GM12878 (cell line): ENCODE data around the gene DOCK1. TPM values are rescaled to one million over a fixed set of nuclear protein-coding genes. Genes with fewer than 3 reads are reported as not detected.

Experiments
- ATAC-seq: fragments of 200-7000 bp; cut with Tn5 transposase; 3 replicates; pipeline ENCODE4 v1.9.1; 2020; ENCODE audit warnings: mild to moderate bottlenecking, moderate library complexity
- BruUV-seq: library from RNA; stranded (reverse); fragments of 400-500 nt; replicated peaks from 2 replicates; lab custom pipeline; 2021; lab: Mats Ljungman, UMichigan
- CTCF ChIA-PET: fragments of 300-600 bp; sonication (Branson Sonifier 250); formaldehyde crosslinking; extraction: SDS; loops from one replicate; lab custom pipeline; 2021; ENCODE audit warnings: inconsistent platforms; lab: Yijun Ruan, JAX
- POLR2A ChIA-PET: fragments of 350-600 bp; formaldehyde crosslinking; extraction: SDS; loops from one replicate; lab custom pipeline; 2021; ENCODE audit warnings: inconsistent platforms; lab: Charles Lee
- RAD21 ChIA-PET: fragments of 300-600 bp; sonication (Branson Sonifier 250); formaldehyde crosslinking; loops from one replicate; lab custom pipeline; 2023; ENCODE audit warnings: antibody characterized with exemption; ENCODE audit not compliant: unreplicated experiment; lab: Charles Lee
- SMC1A ChIA-PET: fragments of 300-600 bp; sonication (Branson Sonifier 250); formaldehyde crosslinking; loops from one replicate; lab custom pipeline; 2023; ENCODE audit not compliant: unreplicated experiment, uncharacterized antibody; lab: Charles Lee
- DNase-seq: peaks from one replicate; pipeline ENCODE4 v3.0.0-alpha.2; 2011; ENCODE audit warnings: low read depth, low spot score
- FAIRE-seq: peaks from 3 replicates; lab custom pipeline; 2011; peaks lifted over from hg19 to GRCh38; lab: Jason Lieb, UNC
- H2AFZ ChIP-seq: 2 replicates; pipeline ENCODE4 v1.6.0; 2011; ENCODE audit warnings: low read depth, low read length, control low read depth; ENCODE audit not compliant: control insufficient read depth
- H3K27ac ChIP-seq: 2 replicates; pipeline ENCODE4 v1.5.1; 2011; ENCODE audit warnings: control low read depth; ENCODE audit not compliant: control insufficient read depth, insufficient read depth
- H3K27me3 ChIP-seq, 2 experiments: replicated peaks in 1 of 2; 2 replicates each; pipeline versions ENCODE4 v1.6.0 to v1.6.1; 2011; ENCODE audit warnings: low read length in 1 of 2; ENCODE audit not compliant: control insufficient read depth in 2 of 2, insufficient read depth in 2 of 2
- H3K36me3 ChIP-seq, 2 experiments: 2 replicates each; pipeline ENCODE4 v1.5.1; 2011; ENCODE audit warnings: low read length in 1 of 2; ENCODE audit not compliant: control insufficient read depth in 2 of 2, insufficient read depth in 2 of 2
- H3K4me1 ChIP-seq: 2 replicates; pipeline ENCODE4 v1.6.1; 2011; ENCODE audit warnings: mild to moderate bottlenecking, low read length, moderate library complexity, mixed read lengths; ENCODE audit not compliant: control insufficient read depth, insufficient read depth
- H3K4me2 ChIP-seq: 2 replicates; pipeline ENCODE4 v1.6.0; 2011; ENCODE audit warnings: control low read depth; ENCODE audit not compliant: control insufficient read depth, insufficient read depth
- H3K4me3 ChIP-seq: fragments of 200-600 bp; sonication (generic); 2 replicates; pipeline ENCODE4 v1.5.1; 2016
- H3K79me2 ChIP-seq: 2 replicates; pipeline ENCODE4 v1.6.0; 2011; ENCODE audit warnings: low read length; ENCODE audit not compliant: control insufficient read depth, insufficient read depth
- H3K9ac ChIP-seq: 2 replicates; pipeline ENCODE4 v1.8.0; 2011; ENCODE audit warnings: low read length, control low read depth, mixed read lengths; ENCODE audit not compliant: control insufficient read depth, insufficient read depth
- H3K9me3 ChIP-seq: replicated peaks from 3 replicates; pipeline ENCODE4 v1.5.1; 2011; ENCODE audit warnings: mild to moderate bottlenecking, low read length; ENCODE audit not compliant: control insufficient read depth, insufficient read depth
- H4K20me1 ChIP-seq: 2 replicates; pipeline ENCODE4 v1.6.0; 2011; ENCODE audit not compliant: control insufficient read depth, insufficient read depth
- CBFB ChIP-seq: IDR thresholded peaks from 2 replicates; pipeline ENCODE4 v1.6.1; 2016; ENCODE audit warnings: antibody characterized with exemption, low read depth
- CREM ChIP-seq: IDR thresholded peaks from 2 replicates; pipeline ENCODE4 v1.6.1; 2014; ENCODE audit warnings: antibody characterized with exemption, low read depth
- GABPA ChIP-seq: IDR thresholded peaks from 2 replicates; pipeline ENCODE4 v1.6.1; 2014; ENCODE audit warnings: antibody characterized with exemption, low read depth, mild to moderate bottlenecking, inconsistent platforms
- NBN ChIP-seq: fragments of 450-650 bp; IDR thresholded peaks from 2 replicates; pipeline ENCODE4 v1.6.1; 2016
- NFYA ChIP-seq: IDR thresholded peaks from 2 replicates; pipeline ENCODE4 v1.6.1; 2011; ENCODE audit warnings: low read depth, mild to moderate bottlenecking, low read length, improper control_type of control experiment, borderline replicate concordance
- PAX8 ChIP-seq: fragments of 450-650 bp; IDR thresholded peaks from 2 replicates; pipeline ENCODE4 v1.6.1; 2017; ENCODE audit warnings: mild to moderate bottlenecking, moderate library complexity
- PML ChIP-seq: IDR thresholded peaks from 2 replicates; pipeline ENCODE4 v1.6.1; 2012; ENCODE audit warnings: low read length, inconsistent platforms
- POLR2A ChIP-seq: IDR thresholded peaks from 2 replicates; pipeline ENCODE4 v1.6.1; 2011; ENCODE audit warnings: low read depth, mild to moderate bottlenecking, low read length
- RELA ChIP-seq: fragments of 450-650 bp; IDR thresholded peaks from 2 replicates; pipeline ENCODE4 v1.8.0; 2014; ENCODE audit warnings: borderline replicate concordance; ENCODE audit not compliant: partially characterized antibody
- SP1 ChIP-seq: IDR thresholded peaks from one replicate; pipeline ENCODE4 v1.6.1; 2011; ENCODE audit warnings: low read depth, low read length
- SRF ChIP-seq, 2 experiments: IDR thresholded peaks; 2 replicates each; pipeline ENCODE4 v1.6.1; 2011; ENCODE audit warnings: low read depth in 2 of 2, low read length in 2 of 2, mild to moderate bottlenecking in 1 of 2, moderate library complexity in 1 of 2
- STAT1 ChIP-seq: fragments of 450-650 bp; conservative IDR thresholded peaks from 2 replicates; pipeline ENCODE4 v1.6.1; 2014; ENCODE audit warnings: antibody characterized with exemption, mild to moderate bottlenecking
- WRNIP1 ChIP-seq: IDR thresholded peaks from 2 replicates; pipeline ENCODE4 v1.6.1; 2011; ENCODE audit warnings: low read depth, low read length, improper control_type of control experiment, borderline replicate concordance
- ZNF384 ChIP-seq: IDR thresholded peaks from 2 replicates; pipeline ENCODE4 v1.6.1; 2012; ENCODE audit warnings: low read depth, mild to moderate bottlenecking, low read length, improper control_type of control experiment, borderline replicate concordance
- WGBS: methylation state at CpG from one replicate; pipeline ENCODE4 v1.1.6; 2016; ENCODE audit warnings: low lambda C conversion rate; ENCODE audit not compliant: insufficient replicate concordance, insufficient coverage; ENCODE audit errors: missing lambda C conversion rate; 5-methylcytosine and 5-hydroxymethylcytosine counted together
- in situ Hi-C: fragments of 300-500 bp; cut with MboI; formaldehyde crosslinking; loops from 9 replicates; pipeline ENCODE4 v1.14.3; 2018; ENCODE audit warnings: mixed read lengths
- intact Hi-C: fragments of 100-400 bp; cut with micrococcal nuclease; formaldehyde crosslinking; loops from one replicate; pipeline ENCODE4 v1.14.2; 2022; ENCODE audit not compliant: unreplicated experiment
- polyA plus RNA-seq, 11 experiments: library from polyadenylated mRNA; depleted of rRNA in 4 of 11; unstranded in 6 of 11; stranded (reverse) in 5 of 11; fragments of >200 nt; fragmentation: Nextera tagmentation in 4 of 11; fragmentation: Illumina TruSeq in 1 of 11; extraction: Ambion mirVana in 4 of 11; extraction: Trizol in 1 of 11; gene quantifications; 1 replicate in 1 of 11; 2 replicates in 10 of 11; pipeline versions ENCODE4 v1.2.1 to v1.2.3, GENCODE V29; 2011 to 2016; ENCODE audit warnings: inconsistent platforms in 2 of 11, missing spikeins in 2 of 11, low read depth in 1 of 11
- total RNA-seq, 4 experiments: library from RNA; depleted of rRNA in 3 of 4; stranded (reverse); fragments of >200 nt in 3 of 4; fragmentation: Illumina TruSeq in 1 of 4; extraction: Trizol in 1 of 4; gene quantifications; 2 replicates each; pipeline versions ENCODE4 v1.2.1 to v1.2.3, GENCODE V29; 2013 to 2021
- TF ChIP-seq, protein P1 (sequence below): IDR thresholded peaks from 2 replicates; pipeline ENCODE4 v1.6.1; 2011; ENCODE audit warnings: borderline replicate concordance, low read depth, mild to moderate bottlenecking, moderate library complexity, mixed read lengths, low read length; ENCODE audit not compliant: insufficient read depth; ENCODE audit errors: extremely low read length
- TF ChIP-seq, protein P2 (sequence below): fragments of 450-650 bp; IDR thresholded peaks from 2 replicates; pipeline ENCODE4 v1.6.1; 2018; ENCODE audit warnings: borderline replicate concordance, mild to moderate bottlenecking; ENCODE audit not compliant: partially characterized antibody
- TF ChIP-seq, protein P3 (sequence below): IDR thresholded peaks from 2 replicates; pipeline ENCODE4 v1.6.1; 2012; ENCODE audit warnings: low read depth, low read length, improper control_type of control experiment
- TF ChIP-seq, protein P4 (sequence below): fragments of 450-650 bp; IDR thresholded peaks from 2 replicates; pipeline ENCODE4 v1.6.1; 2017; ENCODE audit warnings: low read depth, mild to moderate bottlenecking, moderate library complexity

The DOCK1 gene
- total and polyA plus RNA-seq, 10 of the 15 experiments (the other 5 are each of a cell fraction or from before 2014, with no cell fraction given): 0.05 to 0.18 TPM; not detected in 8

DNA sequence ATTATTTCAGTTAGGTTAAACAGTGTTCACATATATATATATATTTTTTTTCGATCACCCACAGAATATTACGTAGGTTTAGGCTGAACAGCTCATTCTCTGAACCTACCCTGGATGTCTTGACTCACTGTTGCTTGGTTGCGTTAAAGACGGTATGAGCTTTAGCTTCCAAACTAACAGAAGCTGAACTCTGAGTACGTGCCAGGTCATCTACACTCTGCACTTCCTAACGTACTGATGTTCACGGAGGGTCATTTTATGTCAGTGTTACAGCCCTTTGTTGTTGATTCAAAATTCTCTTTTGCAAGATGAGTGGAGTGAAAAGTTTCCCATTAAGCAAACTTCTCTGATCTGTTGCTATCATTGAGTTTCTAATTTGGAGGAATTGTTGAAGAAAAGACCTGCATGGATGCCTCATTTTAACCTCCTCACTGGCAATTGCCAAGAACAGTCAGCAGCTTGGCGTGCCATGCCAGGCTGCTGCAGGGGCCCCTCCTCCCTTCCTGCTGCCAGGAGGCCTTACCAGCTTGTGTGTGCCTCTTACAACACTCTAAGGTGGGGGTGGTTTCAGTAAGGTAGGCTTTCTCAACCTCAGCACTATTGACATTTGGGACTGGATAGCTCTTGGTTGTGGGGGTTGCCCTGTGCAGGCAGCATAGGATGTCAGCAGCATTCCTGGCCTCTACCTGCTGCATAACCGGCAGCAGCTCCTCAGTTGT is 246.9 kb downstream of the DOCK1 start (continued):
- TF ChIP-seq GABPA (no peak), ZNF384 (no peak), POLR2A (no peak)
- TF ChIP-seq, protein P1, sequence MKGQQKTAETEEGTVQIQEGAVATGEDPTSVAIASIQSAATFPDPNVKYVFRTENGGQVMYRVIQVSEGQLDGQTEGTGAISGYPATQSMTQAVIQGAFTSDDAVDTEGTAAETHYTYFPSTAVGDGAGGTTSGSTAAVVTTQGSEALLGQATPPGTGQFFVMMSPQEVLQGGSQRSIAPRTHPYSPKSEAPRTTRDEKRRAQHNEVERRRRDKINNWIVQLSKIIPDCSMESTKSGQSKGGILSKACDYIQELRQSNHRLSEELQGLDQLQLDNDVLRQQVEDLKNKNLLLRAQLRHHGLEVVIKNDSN: no peak
- TF ChIP-seq, all 136 proteins: peak for 0

DNA sequence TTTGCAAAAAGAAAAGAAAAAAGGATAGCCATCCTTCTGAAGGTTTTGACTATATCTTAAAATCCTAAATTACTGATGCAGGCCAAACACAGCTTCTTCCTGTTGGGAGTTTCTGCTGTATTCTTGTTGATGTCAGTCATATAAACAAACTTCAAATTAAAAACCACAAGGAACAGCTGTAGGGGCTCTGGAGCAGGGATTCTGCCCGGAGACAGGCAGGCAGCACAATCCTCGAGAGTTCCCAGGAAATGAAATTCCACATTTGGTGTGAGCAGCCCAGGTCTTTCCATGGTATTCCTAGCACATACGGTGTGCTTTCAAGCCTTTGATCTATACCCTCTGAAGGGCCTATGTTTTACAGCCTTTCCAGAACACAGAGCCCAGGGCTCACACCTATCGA is 248.0 kb downstream of the DOCK1 start:
- RAD21 ChIA-PET: no interaction called here
- no peaks in the 10 kb centered on the region for H3K4me1 ChIP-seq
- H3K36me3 ChIP-seq: no peaks in the 10 kb centered on the region
- no peak overlapping the region for H3K4me3 ChIP-seq
- H3K9me3 ChIP-seq: no peaks in the 10 kb centered on the region
- CTCF ChIA-PET: no interaction called here
- no peak overlapping the region for H3K9ac ChIP-seq
- no peaks in the 10 kb centered on the region for H3K79me2 ChIP-seq
- no peak overlapping the region for H2AFZ ChIP-seq
- FAIRE-seq: no peak
- no TSS peak for BruUV-seq
- WGBS: 8% methylated on average over 4 of the region's 4 CpGs
- no peak overlapping the region for H3K4me2 ChIP-seq
- POLR2A ChIA-PET: no interaction called here
- intact Hi-C loops (no loop called here), in situ Hi-C loops (no loop called here)
- no peak for ATAC-seq
- DNase-seq: no peak
- no peaks in the 10 kb centered on the region for H4K20me1 ChIP-seq
- H3K27me3 ChIP-seq: no peaks in the 10 kb centered on the region
- SMC1A ChIA-PET: no interaction called here
- H3K27ac ChIP-seq: no peak overlapping the region
- TF ChIP-seq, protein P2, sequence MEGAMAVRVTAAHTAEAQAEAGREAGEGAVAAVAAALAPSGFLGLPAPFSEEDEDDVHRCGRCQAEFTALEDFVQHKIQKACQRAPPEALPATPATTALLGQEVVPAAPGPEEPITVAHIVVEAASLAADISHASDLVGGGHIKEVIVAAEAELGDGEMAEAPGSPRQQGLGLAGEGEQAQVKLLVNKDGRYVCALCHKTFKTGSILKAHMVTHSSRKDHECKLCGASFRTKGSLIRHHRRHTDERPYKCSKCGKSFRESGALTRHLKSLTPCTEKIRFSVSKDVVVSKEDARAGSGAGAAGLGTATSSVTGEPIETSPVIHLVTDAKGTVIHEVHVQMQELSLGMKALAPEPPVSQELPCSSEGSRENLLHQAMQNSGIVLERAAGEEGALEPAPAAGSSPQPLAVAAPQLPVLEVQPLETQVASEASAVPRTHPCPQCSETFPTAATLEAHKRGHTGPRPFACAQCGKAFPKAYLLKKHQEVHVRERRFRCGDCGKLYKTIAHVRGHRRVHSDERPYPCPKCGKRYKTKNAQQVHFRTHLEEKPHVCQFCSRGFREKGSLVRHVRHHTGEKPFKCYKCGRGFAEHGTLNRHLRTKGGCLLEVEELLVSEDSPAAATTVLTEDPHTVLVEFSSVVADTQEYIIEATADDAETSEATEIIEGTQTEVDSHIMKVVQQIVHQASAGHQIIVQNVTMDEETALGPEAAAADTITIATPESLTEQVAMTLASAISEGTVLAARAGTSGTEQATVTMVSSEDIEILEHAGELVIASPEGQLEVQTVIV: no peak
- TF ChIP-seq, protein P3, sequence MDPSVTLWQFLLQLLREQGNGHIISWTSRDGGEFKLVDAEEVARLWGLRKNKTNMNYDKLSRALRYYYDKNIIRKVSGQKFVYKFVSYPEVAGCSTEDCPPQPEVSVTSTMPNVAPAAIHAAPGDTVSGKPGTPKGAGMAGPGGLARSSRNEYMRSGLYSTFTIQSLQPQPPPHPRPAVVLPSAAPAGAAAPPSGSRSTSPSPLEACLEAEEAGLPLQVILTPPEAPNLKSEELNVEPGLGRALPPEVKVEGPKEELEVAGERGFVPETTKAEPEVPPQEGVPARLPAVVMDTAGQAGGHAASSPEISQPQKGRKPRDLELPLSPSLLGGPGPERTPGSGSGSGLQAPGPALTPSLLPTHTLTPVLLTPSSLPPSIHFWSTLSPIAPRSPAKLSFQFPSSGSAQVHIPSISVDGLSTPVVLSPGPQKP: no peak
- TF ChIP-seq WRNIP1 (no peak), CREM (no peak), NFYA (no peak), SP1 (no peak), STAT1 (no peak), NBN (no peak), PAX8 (no peak), GABPA (no peak), RELA (no peak), SRF (IDR thresholded peaks at IDR 0.05; ENCODE audit: low read depth in 2 of 2, low read length in 2 of 2) (no peak), PML (no peak), CBFB (no peak)
- TF ChIP-seq, protein P4, sequence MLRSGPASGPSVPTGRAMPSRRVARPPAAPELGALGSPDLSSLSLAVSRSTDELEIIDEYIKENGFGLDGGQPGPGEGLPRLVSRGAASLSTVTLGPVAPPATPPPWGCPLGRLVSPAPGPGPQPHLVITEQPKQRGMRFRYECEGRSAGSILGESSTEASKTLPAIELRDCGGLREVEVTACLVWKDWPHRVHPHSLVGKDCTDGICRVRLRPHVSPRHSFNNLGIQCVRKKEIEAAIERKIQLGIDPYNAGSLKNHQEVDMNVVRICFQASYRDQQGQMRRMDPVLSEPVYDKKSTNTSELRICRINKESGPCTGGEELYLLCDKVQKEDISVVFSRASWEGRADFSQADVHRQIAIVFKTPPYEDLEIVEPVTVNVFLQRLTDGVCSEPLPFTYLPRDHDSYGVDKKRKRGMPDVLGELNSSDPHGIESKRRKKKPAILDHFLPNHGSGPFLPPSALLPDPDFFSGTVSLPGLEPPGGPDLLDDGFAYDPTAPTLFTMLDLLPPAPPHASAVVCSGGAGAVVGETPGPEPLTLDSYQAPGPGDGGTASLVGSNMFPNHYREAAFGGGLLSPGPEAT: no peak
